SHP77 (cell line): ENCODE data around the gene MAD2L2.

Experiments
- DNase-seq, 2 experiments: peaks; one replicate each; lab custom pipeline; 2025; lab: John Stamatoyannopoulos, UW

Gene MAD2L2

DNA sequence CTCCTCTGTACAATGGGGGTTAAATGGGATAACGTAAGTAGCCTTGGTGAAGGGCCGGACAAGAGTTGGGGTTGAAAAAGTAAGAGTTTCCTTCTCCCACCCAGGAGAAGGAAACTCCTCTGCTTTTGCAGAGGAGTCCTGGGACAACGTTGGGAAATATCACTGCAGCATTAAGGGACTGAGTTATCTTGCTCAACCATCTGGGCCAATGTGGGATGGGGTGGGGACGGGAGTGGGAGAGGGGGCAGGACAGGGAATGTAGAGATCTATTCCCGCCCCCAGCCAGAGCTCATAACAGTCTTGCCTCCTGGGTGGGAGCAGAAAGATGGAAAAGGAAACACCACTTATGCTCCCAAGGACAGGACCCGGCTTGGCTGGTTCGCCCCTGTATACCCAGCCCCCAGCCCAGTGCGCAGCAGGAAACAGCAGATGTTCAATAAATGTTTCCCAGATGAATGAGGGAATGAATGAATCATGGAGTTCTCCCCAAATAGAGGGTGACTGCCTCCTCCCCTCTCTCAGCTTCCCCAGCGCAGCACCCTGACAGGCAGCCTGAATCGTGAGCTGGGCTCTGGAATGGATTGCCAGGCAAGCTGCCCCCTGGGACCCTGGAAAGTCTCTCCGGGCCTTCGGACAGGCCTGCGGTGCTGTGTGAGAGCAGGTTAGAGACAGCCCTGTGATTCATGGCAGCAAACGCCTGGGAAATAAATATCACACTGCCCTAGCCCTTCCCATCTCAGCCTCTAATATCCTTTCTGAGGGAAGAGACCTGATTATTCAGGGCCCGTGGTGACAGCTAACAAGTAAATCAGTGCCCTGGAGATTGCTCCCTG, 51.5 kb downstream of the MAD2L2 start:
- DNase-seq, result no peak

GRCh38 chr1:11628767-11629166, 52.2 kb downstream of the MAD2L2 start:
- DNase-seq, result no peak

GRCh38 chr1:11626551-11626950, 54.4 kb downstream of the MAD2L2 start:
- DNase-seq, result no peak
